ENCODE data around the gene GOLPH3. TPM values are rescaled to one million over a fixed set of nuclear protein-coding genes. Genes with fewer than 3 reads are reported as not detected.

Gene GOLPH3
- total RNA-seq, 2 donors from 2014 or later, result 128 to 130 TPM

GRCh38 chr5:32098890-32099310, 75.2 kb downstream of the GOLPH3 start:
- no peak overlapping the region for H3K4me3 ChIP-seq
- TF ChIP-seq CTCF (IDR thresholded peaks at IDR 0.05), result no peak
- intact Hi-C loops (cut with DNase I), result loop anchor here (10.0 kb wide), 1 partner anchor 514 kb away; no protein-coding TSS in a partner anchor
- no peaks in the 10 kb centered on the region for H3K9me3 ChIP-seq
- H3K27ac ChIP-seq, result no peak overlapping the region
- no peak overlapping the region for H3K9ac ChIP-seq (ENCODE audit: low read depth in 2 of 2, low read length in 2 of 2)
- H3K27me3 ChIP-seq, result no peaks in the 10 kb centered on the region
- H3K4me1 ChIP-seq, result no peaks in the 10 kb centered on the region
- no peak for DNase-seq
- H3K36me3 ChIP-seq, result peaks cover 3% of the 10 kb centered on the region

- DNase-seq, result no peak
- Histone ChIP-seq H3K4me1 (no peaks in the 10 kb centered on the region), H3K9me3 (no peaks in the 10 kb centered on the region), H3K36me3 (peaks cover 3% of the 10 kb centered on the region), H3K4me3 (no peak overlapping the region), H3K27me3 (no peaks in the 10 kb centered on the region), H3K27ac (no peak overlapping the region), H3K9ac (ENCODE audit: low read depth in 2 of 2, low read length in 2 of 2) (no peak overlapping the region)
- no peak for TF ChIP-seq CTCF (IDR thresholded peaks at IDR 0.05)
- intact Hi-C loops (cut with DNase I), result loop anchor here (10.0 kb wide), 1 partner anchor 513 kb away; no protein-coding TSS in a partner anchor
These were observed 75.8 kb downstream of the GOLPH3 start for GRCh38 chr5:32098291-32098690.

GRCh38 chr5:32096891-32097595, 77.1 kb downstream of the GOLPH3 start:
- H3K4me1 ChIP-seq, result no peaks in the 10 kb centered on the region
- no peak for TF ChIP-seq CTCF (IDR thresholded peaks at IDR 0.05)
- H3K27ac ChIP-seq, result no peak overlapping the region
- intact Hi-C loops (cut with DNase I), result loop anchor here (10.0 kb wide), 1 partner anchor 512 kb away; no protein-coding TSS in a partner anchor
- H3K36me3 ChIP-seq, result peaks cover 3% of the 10 kb centered on the region
- DNase-seq, result no peak
- H3K27me3 ChIP-seq, result no peaks in the 10 kb centered on the region
- H3K9ac ChIP-seq (ENCODE audit: low read depth in 2 of 2, low read length in 2 of 2), result no peak overlapping the region
- H3K9me3 ChIP-seq, result no peaks in the 10 kb centered on the region
- H3K4me3 ChIP-seq, result no peak overlapping the region

GRCh38 chr5:32095261-32095671, 78.9 kb downstream of the GOLPH3 start:
- TF ChIP-seq CTCF (IDR thresholded peaks at IDR 0.05), result no peak
- Histone ChIP-seq H3K27me3 (no peaks in the 10 kb centered on the region), H3K9ac (ENCODE audit: low read depth in 2 of 2, low read length in 2 of 2) (no peak overlapping the region), H3K9me3 (no peaks in the 10 kb centered on the region), H3K4me1 (no peaks in the 10 kb centered on the region), H3K27ac (no peak overlapping the region), H3K4me3 (no peak overlapping the region), H3K36me3 (peaks cover 3% of the 10 kb centered on the region)
- intact Hi-C loops (cut with DNase I), result loop anchor here (10.0 kb wide), 1 partner anchor 510 kb away; no protein-coding TSS in a partner anchor
- DNase-seq, result no peak

GRCh38 chr5:32094691-32095090, 79.4 kb downstream of the GOLPH3 start:
- Histone ChIP-seq H3K27me3 (no peaks in the 10 kb centered on the region), H3K4me3 (no peak overlapping the region), H3K36me3 (peaks cover 1% of the 10 kb centered on the region), H3K4me1 (no peaks in the 10 kb centered on the region), H3K9ac (ENCODE audit: low read depth in 2 of 2, low read length in 2 of 2) (no peak overlapping the region), H3K27ac (no peak overlapping the region), H3K9me3 (no peaks in the 10 kb centered on the region)
- intact Hi-C loops (cut with DNase I), result loop anchor here (10.0 kb wide), 1 partner anchor 510 kb away; no protein-coding TSS in a partner anchor
- TF ChIP-seq CTCF (IDR thresholded peaks at IDR 0.05), result no peak
- no peak for DNase-seq
